ENCODE results near the gene MYO18B. TPM values are rescaled to one million over a fixed set of nuclear protein-coding genes. Genes with fewer than 3 reads are reported as not detected.

MYO18B gene
- total RNA-seq, 1 donor from 2014 or later = 144 TPM

- Histone ChIP-seq H3K27me3 (ENCODE audit: control insufficient read depth in 3 of 3, insufficient read depth in 3 of 3, low read length in 3 of 3) (no peaks in the 10 kb centered on the region), H3K36me3 (ENCODE audit: control insufficient read depth in 3 of 3, insufficient read depth in 3 of 3, low read length in 3 of 3) (peaks cover 37 to 48% (median 47%) of the 10 kb centered on the region in 3 donors), H3K4me1 (ENCODE audit: control insufficient read depth in 3 of 3, insufficient read depth in 3 of 3, low read length in 3 of 3) (no peaks in the 10 kb centered on the region), H3K27ac (ENCODE audit: low read depth, low read length) (no peak overlapping the region), H3K9ac (ENCODE audit: low read depth in 1 of 3, low read length in 3 of 3) (no peak overlapping the region), H3K4me3 (ENCODE audit: low read length in 3 of 3) (no peak overlapping the region), H3K9me3 (ENCODE audit: control insufficient read depth in 3 of 3, low read length in 3 of 3) (no peaks in the 10 kb centered on the region)
Observed at GRCh38 chr22:25911243-25911972, 169.4 kb downstream of the MYO18B start.

DNA sequence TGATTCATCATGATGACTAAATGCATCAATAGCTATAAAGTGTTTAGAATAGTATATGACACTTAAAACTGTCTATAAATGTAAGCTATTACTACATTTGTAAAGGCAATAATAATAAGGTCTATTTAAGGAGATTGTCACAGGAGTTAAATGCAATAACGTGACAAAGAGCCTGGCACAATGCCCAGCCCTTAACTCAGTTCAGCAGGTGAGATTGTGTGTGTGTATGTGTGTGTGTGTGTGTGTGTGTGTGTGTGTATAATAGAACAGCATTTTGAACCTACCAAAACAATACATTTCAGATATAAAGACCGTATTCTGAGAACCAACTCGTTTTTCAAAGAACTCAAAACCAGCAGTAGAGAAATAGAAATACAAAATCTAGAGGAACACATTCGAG is 177.5 kb downstream of the MYO18B start:
- H3K9me3 ChIP-seq (ENCODE audit: control insufficient read depth in 3 of 3, low read length in 3 of 3) = no peaks in the 10 kb centered on the region
- H3K9ac ChIP-seq (ENCODE audit: low read depth in 1 of 3, low read length in 3 of 3) = no peak overlapping the region
- H3K27ac ChIP-seq (ENCODE audit: low read depth, low read length) = no peak overlapping the region
- H3K36me3 ChIP-seq (ENCODE audit: control insufficient read depth in 3 of 3, insufficient read depth in 3 of 3, low read length in 3 of 3) = peaks cover 26 to 35% (median 34%) of the 10 kb centered on the region in 3 donors
- H3K4me3 ChIP-seq (ENCODE audit: low read length in 3 of 3) = no peak overlapping the region
- peaks cover 0 to 3% (median 2%) of the 10 kb centered on the region in 3 donors for H3K4me1 ChIP-seq (ENCODE audit: control insufficient read depth in 3 of 3, insufficient read depth in 3 of 3, low read length in 3 of 3)
- H3K27me3 ChIP-seq (ENCODE audit: control insufficient read depth in 3 of 3, insufficient read depth in 3 of 3, low read length in 3 of 3) = no peaks in the 10 kb centered on the region

DNA sequence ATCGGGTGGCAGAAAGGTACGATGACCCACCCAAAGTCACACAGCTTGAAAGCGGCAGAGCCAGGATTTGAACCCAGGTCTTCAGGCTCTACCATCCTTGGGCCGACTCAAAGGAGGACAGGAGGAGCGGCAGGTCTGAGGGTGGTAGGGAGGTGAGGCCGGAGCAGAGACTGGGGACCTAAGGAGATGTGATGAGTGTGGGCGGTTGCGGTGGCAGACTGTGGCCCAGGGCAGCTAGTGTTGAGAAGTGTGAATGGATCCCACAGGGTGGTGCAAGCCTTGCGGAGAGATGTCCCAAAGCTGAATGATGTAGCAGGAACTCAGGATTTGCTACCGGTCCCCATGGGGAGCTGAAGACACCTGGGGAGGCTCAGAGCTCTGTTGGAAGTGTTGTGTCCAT is 180.2 kb downstream of the MYO18B start:
- H3K4me3 ChIP-seq (ENCODE audit: low read length in 3 of 3) = no peak overlapping the region
- H3K9ac ChIP-seq (ENCODE audit: low read depth in 1 of 3, low read length in 3 of 3) = no peak overlapping the region
- peaks cover 0 to 3% (median 2%) of the 10 kb centered on the region in 3 donors for H3K4me1 ChIP-seq (ENCODE audit: control insufficient read depth in 3 of 3, insufficient read depth in 3 of 3, low read length in 3 of 3)
- peaks cover 24 to 38% (median 30%) of the 10 kb centered on the region in 3 donors for H3K36me3 ChIP-seq (ENCODE audit: control insufficient read depth in 3 of 3, insufficient read depth in 3 of 3, low read length in 3 of 3)
- H3K27ac ChIP-seq (ENCODE audit: low read depth, low read length) = no peak overlapping the region
- H3K9me3 ChIP-seq (ENCODE audit: control insufficient read depth in 3 of 3, low read length in 3 of 3) = no peaks in the 10 kb centered on the region
- H3K27me3 ChIP-seq (ENCODE audit: control insufficient read depth in 3 of 3, insufficient read depth in 3 of 3, low read length in 3 of 3) = no peaks in the 10 kb centered on the region

DNA sequence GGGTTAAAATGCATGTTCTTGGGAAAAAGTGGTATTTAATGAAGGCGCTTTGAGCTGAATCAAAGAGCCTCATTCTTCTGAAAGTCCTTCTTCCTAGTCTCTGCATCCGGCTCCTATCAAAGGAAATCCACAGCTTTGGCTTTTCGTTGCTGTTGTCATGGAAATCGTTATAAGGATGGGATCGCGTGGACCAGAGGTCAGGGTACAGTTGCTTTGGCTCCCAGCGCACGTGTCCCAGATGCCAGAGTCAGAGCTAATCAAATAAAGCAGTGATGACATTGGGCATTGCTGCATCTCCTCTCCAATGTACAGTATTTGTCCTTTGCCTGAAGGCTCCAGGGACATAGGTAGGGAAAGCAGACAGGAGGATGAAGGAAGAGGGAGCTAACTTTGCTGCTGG is 181.9 kb downstream of the MYO18B start:
- H3K9me3 ChIP-seq (ENCODE audit: control insufficient read depth in 3 of 3, low read length in 3 of 3) = no peaks in the 10 kb centered on the region
- H3K9ac ChIP-seq (ENCODE audit: low read depth in 1 of 3, low read length in 3 of 3) = no peak overlapping the region
- no peak overlapping the region for H3K4me3 ChIP-seq (ENCODE audit: low read length in 3 of 3)
- peaks cover 0 to 3% (median 2%) of the 10 kb centered on the region in 3 donors for H3K4me1 ChIP-seq (ENCODE audit: control insufficient read depth in 3 of 3, insufficient read depth in 3 of 3, low read length in 3 of 3)
- no peak overlapping the region for H3K27ac ChIP-seq (ENCODE audit: low read depth, low read length)
- H3K27me3 ChIP-seq (ENCODE audit: control insufficient read depth in 3 of 3, insufficient read depth in 3 of 3, low read length in 3 of 3) = no peaks in the 10 kb centered on the region
- peaks cover 24 to 38% (median 34%) of the 10 kb centered on the region in 3 donors for H3K36me3 ChIP-seq (ENCODE audit: control insufficient read depth in 3 of 3, insufficient read depth in 3 of 3, low read length in 3 of 3)

DNA sequence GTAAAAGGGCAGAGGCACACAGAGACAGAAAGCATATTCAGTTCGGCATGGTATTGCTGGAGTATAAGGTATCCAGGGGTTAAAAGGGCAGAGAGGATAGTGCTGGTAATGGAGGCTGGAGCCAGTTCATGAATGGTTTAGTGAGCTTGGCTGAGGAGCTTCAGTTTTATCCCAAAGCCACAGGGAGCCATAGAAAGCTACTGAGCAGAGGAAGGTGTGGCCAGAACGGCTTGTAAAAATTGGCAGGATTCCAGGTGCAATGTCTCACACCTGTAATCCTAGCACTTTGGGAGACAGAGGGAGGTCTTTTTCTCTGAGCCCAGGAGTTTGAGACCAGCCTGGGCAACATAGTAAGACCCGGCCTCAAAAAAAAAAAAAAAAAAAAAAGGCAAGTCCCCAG is 186.1 kb downstream of the MYO18B start:
- peaks cover 0 to under 1% (median 0%) of the 10 kb centered on the region in 3 donors for H3K9me3 ChIP-seq (ENCODE audit: control insufficient read depth in 3 of 3, low read length in 3 of 3)
- no peak overlapping the region for H3K9ac ChIP-seq (ENCODE audit: low read depth in 1 of 3, low read length in 3 of 3)
- H3K4me3 ChIP-seq (ENCODE audit: low read length in 3 of 3) = no peak overlapping the region
- H3K4me1 ChIP-seq (ENCODE audit: control insufficient read depth in 3 of 3, insufficient read depth in 3 of 3, low read length in 3 of 3) = no peaks in the 10 kb centered on the region
- H3K36me3 ChIP-seq (ENCODE audit: control insufficient read depth in 3 of 3, insufficient read depth in 3 of 3, low read length in 3 of 3) = peaks cover 12 to 18% (median 17%) of the 10 kb centered on the region in 3 donors
- no peaks in the 10 kb centered on the region for H3K27me3 ChIP-seq (ENCODE audit: control insufficient read depth in 3 of 3, insufficient read depth in 3 of 3, low read length in 3 of 3)
- H3K27ac ChIP-seq (ENCODE audit: low read depth, low read length) = no peak overlapping the region

DNA sequence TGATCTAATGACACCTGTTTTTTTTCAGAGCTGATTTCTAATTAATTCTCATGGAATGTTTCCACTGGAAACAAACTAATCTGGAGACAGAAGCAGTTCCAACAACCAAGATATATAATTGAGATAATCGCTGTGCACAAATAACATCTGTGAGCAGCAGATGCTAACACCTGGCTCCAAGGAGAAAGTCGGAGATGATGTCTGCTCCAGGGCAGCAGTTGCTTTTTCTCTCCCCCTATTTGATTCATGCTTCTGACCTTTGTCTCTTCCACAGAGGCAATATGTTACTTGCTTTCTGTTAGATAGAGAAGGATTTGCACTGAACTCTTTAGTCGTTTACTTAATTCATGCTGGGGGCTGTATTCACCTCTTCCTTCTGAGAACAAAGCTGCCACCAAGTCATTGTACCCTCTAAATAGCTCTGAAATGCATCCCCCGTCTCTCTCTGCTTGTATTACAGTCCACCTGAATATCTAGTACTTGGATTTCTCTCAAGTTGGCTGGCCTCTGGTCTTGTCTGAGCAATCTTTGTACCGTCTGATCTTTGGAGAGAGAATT is 187.4 kb downstream of the MYO18B start:
- Histone ChIP-seq H3K27ac (ENCODE audit: low read depth, low read length) (no peak overlapping the region), H3K36me3 (ENCODE audit: control insufficient read depth in 3 of 3, insufficient read depth in 3 of 3, low read length in 3 of 3) (peaks cover 3 to 6% (median 6%) of the 10 kb centered on the region in 3 donors), H3K27me3 (ENCODE audit: control insufficient read depth in 3 of 3, insufficient read depth in 3 of 3, low read length in 3 of 3) (no peaks in the 10 kb centered on the region), H3K4me1 (ENCODE audit: control insufficient read depth in 3 of 3, insufficient read depth in 3 of 3, low read length in 3 of 3) (no peaks in the 10 kb centered on the region), H3K9me3 (ENCODE audit: control insufficient read depth in 3 of 3, low read length in 3 of 3) (peaks cover 0 to 3% (median 0%) of the 10 kb centered on the region in 3 donors), H3K9ac (ENCODE audit: low read depth in 1 of 3, low read length in 3 of 3) (no peak overlapping the region), H3K4me3 (ENCODE audit: low read length in 3 of 3) (no peak overlapping the region)

GRCh38 chr22:25930083-25930482 is 188.1 kb downstream of the MYO18B start:
- Histone ChIP-seq H3K27ac (ENCODE audit: low read depth, low read length) (no peak overlapping the region), H3K9ac (ENCODE audit: low read depth in 1 of 3, low read length in 3 of 3) (no peak overlapping the region), H3K4me3 (ENCODE audit: low read length in 3 of 3) (no peak overlapping the region), H3K4me1 (ENCODE audit: control insufficient read depth in 3 of 3, insufficient read depth in 3 of 3, low read length in 3 of 3) (no peaks in the 10 kb centered on the region), H3K27me3 (ENCODE audit: control insufficient read depth in 3 of 3, insufficient read depth in 3 of 3, low read length in 3 of 3) (no peaks in the 10 kb centered on the region), H3K36me3 (ENCODE audit: control insufficient read depth in 3 of 3, insufficient read depth in 3 of 3, low read length in 3 of 3) (peaks cover 0 to 6% (median 6%) of the 10 kb centered on the region in 3 donors), H3K9me3 (ENCODE audit: control insufficient read depth in 3 of 3, low read length in 3 of 3) (peaks cover 0 to 3% (median 0%) of the 10 kb centered on the region in 3 donors)

DNA sequence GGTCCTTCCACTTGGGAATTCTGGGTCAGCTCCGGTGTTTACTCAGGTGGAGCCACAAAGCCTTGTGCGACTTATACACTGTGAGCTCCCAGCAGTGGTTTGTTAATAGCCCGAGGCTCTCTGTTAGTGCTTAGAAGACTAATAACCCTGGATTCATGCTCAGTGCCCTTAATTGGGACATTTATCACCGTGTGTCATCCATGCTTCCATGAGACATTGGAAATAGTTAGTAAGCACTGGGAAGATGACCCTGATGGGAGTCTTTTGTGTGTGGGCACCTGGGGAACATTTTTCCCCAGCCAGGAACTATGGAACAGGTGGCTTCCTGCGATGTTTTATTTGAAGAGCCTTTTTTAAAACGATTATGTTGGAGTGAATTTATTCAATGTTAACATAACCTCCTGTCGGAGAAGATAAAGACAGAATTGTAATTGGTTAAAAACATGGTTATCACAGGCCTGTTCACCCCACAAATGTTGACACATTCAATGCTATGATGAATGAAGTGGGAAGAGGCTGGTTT is 188.9 kb downstream of the MYO18B start:
- Histone ChIP-seq H3K36me3 (ENCODE audit: control insufficient read depth in 3 of 3, insufficient read depth in 3 of 3, low read length in 3 of 3) (peaks cover 2 to 9% (median 9%) of the 10 kb centered on the region in 3 donors), H3K4me3 (ENCODE audit: low read length in 3 of 3) (no peak overlapping the region), H3K4me1 (ENCODE audit: control insufficient read depth in 3 of 3, insufficient read depth in 3 of 3, low read length in 3 of 3) (no peaks in the 10 kb centered on the region), H3K9me3 (ENCODE audit: control insufficient read depth in 3 of 3, low read length in 3 of 3) (peaks cover 0 to 3% (median 0%) of the 10 kb centered on the region in 3 donors), H3K27ac (ENCODE audit: low read depth, low read length) (no peak overlapping the region), H3K27me3 (ENCODE audit: control insufficient read depth in 3 of 3, insufficient read depth in 3 of 3, low read length in 3 of 3) (peaks cover 0 to 3% (median 0%) of the 10 kb centered on the region in 3 donors), H3K9ac (ENCODE audit: low read depth in 1 of 3, low read length in 3 of 3) (no peak overlapping the region)

GRCh38 chr22:25933158-25933788 is 191.3 kb downstream of the MYO18B start:
- H3K4me1 ChIP-seq (ENCODE audit: control insufficient read depth in 3 of 3, insufficient read depth in 3 of 3, low read length in 3 of 3) = no peaks in the 10 kb centered on the region
- H3K27ac ChIP-seq (ENCODE audit: low read depth, low read length) = no peak overlapping the region
- H3K27me3 ChIP-seq (ENCODE audit: control insufficient read depth in 3 of 3, insufficient read depth in 3 of 3, low read length in 3 of 3) = peaks cover 0 to 3% (median 0%) of the 10 kb centered on the region in 3 donors
- H3K9me3 ChIP-seq (ENCODE audit: control insufficient read depth in 3 of 3, low read length in 3 of 3) = peaks cover 0 to 3% (median 0%) of the 10 kb centered on the region in 3 donors
- H3K9ac ChIP-seq (ENCODE audit: low read depth in 1 of 3, low read length in 3 of 3) = no peak overlapping the region
- H3K4me3 ChIP-seq (ENCODE audit: low read length in 3 of 3) = no peak overlapping the region
- H3K36me3 ChIP-seq (ENCODE audit: control insufficient read depth in 3 of 3, insufficient read depth in 3 of 3, low read length in 3 of 3) = peaks cover 9 to 17% (median 10%) of the 10 kb centered on the region in 3 donors
